NCI-H128 (cell line): ENCODE data around the gene ERC2.
"Not testable (repeated sequence)": the region's sequence is repeated elsewhere in the genome, so short reads cannot be mapped to it uniquely, and the experiment has no call there.

ENCODE experiments used
- DNase-seq: peaks from one replicate; lab custom pipeline; 2025; ENCODE audit not compliant: unreplicated experiment; lab: John Stamatoyannopoulos, UW

ERC2 gene

DNA sequence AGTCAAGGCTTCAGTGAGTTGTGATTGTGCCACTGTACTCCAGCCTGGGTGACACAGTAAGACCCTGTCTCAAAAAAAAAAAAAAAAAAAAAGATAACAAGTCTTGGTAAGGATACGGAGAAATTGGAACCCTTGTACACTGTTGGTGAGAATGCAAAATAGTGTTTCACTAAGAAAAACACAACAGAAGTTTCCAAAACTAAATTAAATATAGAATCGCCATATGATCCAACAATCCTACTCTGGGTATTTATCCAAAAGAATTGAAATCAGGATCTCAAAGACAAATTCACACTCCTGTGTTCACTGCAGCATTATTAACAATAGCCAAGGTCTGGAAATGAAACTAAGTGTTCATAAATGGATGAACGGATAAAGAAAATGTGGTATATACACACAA is 149.4 kb downstream of the ERC2 start:
- no peak for DNase-seq

GRCh38 chr3:56316944-56317343 is 151.3 kb downstream of the ERC2 start:
- no peak for DNase-seq

- DNase-seq: no peak
Observed at GRCh38 chr3:56314842-56315241, 153.4 kb downstream of the ERC2 start.

DNA sequence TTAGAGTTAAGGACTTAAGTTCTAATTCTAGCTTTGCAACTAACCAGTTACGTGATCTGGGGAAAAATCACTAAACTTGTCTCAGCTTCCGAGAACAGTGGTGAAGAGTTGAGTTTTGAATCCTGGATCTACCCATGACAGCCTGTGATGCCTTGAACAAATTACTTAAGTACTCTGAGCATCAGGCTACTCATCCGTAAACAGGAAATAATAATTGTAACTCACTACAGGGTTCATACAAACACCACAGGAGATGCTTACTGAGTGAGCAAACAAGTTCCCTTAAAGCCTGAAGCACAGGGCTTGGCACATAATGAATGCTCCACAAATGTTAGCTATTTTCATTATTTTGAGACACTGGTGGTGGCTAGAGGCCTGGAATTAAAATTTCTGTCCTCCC is 158.8 kb downstream of the ERC2 start:
- no peak for DNase-seq

- no peak for DNase-seq
Observed at GRCh38 chr3:56308471-56308870, 159.8 kb downstream of the ERC2 start.

DNA sequence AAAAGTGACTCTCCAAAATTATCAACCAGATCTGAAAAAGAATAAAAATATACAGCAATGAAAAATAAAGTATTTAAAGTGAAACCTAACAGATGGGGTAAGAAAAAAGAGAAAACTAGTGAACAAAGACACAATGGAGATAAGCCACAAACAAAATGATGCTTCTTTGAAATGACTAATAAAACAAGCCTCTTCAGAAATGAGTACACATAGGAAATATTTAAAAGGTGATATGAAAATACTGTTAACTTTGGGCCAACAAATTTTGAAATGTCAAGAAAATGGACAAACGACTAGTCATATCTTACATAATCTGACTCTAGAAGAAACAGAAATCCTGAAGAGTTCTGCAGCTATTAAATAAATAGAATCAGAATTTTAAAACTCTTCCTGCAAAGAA is 164.2 kb downstream of the ERC2 start:
- no peak for DNase-seq

DNA sequence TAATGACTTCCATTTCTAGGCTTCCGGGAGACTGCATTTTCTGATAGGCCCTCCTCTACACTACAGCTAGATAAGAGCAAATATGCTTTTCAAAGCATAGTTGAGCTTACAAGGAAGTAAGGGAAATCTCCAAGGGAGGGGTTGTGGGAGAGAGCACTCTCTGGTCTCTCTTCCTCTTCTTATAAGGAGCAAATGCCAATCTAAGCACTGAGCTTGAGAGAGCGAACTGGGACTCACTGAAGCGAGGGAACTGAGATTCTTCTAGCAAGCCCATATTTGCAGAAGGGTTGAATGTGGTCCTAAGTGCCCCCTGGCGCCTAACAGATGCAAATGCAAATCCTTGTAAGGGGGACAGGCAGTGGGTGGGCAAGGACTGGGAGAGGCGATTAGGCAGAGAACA is 164.8 kb downstream of the ERC2 start:
- DNase-seq: no peak

- DNase-seq: no peak
Observed at GRCh38 chr3:56302417-56302816, 165.8 kb downstream of the ERC2 start.

DNA sequence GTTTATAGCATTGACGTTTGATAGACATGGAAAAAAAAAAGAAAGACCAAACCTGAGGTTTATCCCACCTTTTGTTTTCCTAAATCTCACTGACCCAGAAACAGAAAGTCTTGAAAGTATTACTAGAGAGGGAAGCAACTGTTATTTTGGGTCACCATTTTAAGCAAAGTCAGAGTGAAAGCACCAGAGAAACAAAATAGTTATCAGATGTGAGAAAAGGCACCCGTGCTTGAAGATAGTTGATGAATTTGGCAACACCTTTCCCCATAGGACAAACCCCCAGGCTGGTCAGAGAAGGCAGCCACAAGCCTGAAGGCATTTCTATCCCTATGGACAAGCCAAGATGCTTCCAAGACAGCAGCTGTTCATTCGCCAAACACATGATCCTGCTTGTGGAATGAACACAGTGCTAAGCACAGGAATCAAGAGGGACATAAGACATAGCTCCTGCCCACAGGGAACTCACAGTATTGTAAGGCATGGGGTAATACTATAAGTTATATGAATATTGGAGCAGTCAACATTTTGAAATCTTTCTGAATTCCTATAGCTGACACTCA is 170.9 kb downstream of the ERC2 start:
- DNase-seq: no peak

DNA sequence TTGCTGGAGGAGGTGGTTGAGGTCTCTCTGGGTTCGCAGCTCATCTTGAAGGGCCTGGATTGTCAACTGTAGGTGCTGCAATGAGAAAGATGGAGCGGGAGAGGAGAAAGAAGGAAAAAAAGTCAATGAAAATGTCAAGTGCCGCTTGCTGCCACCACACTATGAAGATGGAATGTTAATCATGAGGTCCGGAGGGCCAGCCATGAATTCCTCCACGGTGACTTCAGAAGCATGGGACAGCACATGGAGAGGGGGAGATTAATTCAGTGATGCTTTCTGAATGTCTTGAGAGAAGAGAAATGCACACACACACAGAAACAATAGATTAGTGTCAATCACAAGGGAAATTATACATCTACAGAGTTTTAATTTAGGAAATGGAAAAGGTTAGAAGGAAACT is 171.9 kb downstream of the ERC2 start:
- no peak for DNase-seq

DNA sequence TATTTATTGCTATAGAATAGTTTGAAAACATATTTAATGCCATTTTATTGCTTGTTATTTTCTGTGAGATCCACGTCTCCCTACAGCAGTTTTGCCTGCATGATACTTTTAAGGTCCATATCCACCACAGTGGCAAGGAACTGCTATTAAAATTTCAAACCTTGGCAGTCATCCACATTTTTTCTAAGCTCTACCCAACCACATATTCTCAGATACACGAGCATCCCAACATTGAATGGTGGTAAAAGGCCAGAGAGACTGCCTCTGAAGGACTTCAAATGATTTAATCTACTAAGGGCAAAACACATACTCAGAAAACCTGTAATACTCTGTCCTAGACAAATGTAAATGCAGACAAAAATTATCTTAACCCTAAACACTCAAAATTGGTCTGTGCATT is 173.1 kb downstream of the ERC2 start:
- no peak for DNase-seq

GRCh38 chr3:56294286-56294685 is 174.0 kb downstream of the ERC2 start:
- no peak for DNase-seq

GRCh38 chr3:56291953-56292352 is 176.3 kb downstream of the ERC2 start:
- no peak for DNase-seq

GRCh38 chr3:56291244-56291680 is 177.0 kb downstream of the ERC2 start:
- DNase-seq: no peak

GRCh38 chr3:56290374-56290773 is 177.9 kb downstream of the ERC2 start:
- DNase-seq: no peak

DNA sequence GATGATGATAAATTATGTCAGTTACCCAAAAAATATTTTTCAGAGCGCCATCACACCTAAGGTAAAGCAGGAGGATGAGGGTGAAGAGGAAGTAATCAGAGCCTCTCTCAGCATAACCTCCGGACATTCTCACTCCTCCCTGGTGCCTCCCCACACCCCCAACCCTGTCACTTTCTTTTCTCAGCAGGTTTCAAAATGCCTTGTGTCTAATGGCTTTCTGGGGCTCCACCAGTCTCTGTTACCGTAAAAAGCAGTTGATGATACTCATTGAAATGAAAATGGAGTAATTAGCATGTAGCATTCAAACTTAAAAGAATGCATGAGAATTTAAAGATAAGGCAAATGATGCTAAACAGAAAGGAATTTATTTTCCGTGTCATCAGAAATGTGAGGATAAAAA is 180.0 kb downstream of the ERC2 start:
- no peak for DNase-seq

- no peak for DNase-seq
Observed at GRCh38 chr3:56282341-56282740, 185.9 kb downstream of the ERC2 start.

DNA sequence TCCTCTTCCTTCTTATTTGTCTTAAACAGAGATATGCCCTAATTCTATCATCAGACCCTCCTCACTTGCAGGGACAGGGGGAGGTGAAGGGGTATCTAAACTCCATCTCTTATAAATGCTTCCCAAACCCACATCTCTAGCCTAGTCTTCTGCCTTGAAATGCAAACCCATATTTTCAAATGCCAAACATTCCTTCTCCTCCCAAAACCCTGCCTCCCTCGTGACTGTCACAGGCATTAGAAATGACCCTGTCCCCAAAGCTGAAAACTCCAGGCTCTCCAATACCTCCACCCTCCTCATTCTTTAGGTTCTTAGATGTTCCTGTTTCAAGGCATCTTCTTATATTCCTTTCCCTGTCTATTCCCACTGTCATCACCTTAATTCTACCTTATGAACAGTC is 191.0 kb downstream of the ERC2 start:
- no peak for DNase-seq

DNA sequence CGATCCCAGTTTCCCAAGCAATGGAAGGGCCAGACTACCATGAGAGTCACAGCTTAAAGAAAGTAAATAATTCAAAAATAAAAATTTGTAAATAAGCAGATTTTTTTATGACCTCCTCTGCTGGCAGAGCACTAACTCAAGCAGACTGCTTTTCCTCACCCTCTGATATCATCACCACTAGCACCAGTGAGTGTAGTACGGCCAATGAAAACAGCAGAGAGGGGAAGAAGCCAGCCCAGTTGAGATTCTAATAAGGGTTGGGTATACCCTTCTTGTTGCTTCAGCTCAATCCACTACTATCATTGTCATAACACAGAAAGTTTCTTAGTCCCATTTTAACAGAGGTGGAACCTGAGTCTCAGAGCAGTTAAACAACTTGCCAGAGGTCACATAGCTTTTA is 193.1 kb downstream of the ERC2 start:
- no peak for DNase-seq

- DNase-seq: no peak
Observed at GRCh38 chr3:56269755-56270535, 198.3 kb downstream of the ERC2 start.

- DNase-seq: no peak
Observed at GRCh38 chr3:56268616-56269383, 199.5 kb downstream of the ERC2 start.

DNA sequence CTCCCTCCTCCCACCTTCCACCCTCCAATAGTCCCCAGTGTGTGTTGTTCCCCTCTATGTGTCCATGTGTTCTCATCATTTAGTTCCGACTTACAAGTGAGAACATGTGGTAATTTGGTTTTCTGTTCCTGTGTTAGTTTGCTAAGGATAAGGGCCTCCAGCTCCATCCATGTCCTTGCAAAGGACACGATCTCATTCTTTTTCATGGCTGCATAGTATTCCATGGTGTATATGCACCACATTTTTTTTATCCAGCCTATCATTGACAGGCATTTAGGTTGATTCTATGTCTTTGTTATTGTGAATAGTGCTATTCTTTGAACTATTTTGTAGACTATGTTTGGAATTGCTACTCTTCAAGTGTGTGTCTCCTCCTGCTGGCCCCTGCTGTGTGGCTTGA is 206.4 kb downstream of the ERC2 start:
- not testable (repeated sequence) for DNase-seq
